Natural killer cell treated with Interleukin-12 subunit alpha and Interleukin-12 subunit beta and Interleukin-15 and Interleukin-18, amount 100 ng/mL, for 72 hours (primary cell): ENCODE data around the gene TIMP3. TPM values are rescaled to one million over a fixed set of nuclear protein-coding genes. Genes with fewer than 3 reads are reported as not detected.
A peak's percentile ranks its signal among the peaks of the same experiment; 100 is the strongest.

Experiments used
- ATAC-seq, 2 donors: fragments of 150-1000 bp; cut with Tn5 transposase in 1 of 2; sonication (Bioruptor Pico), chemical (Tn5 transposase) in 1 of 2; 2 replicates each; pipeline ENCODE4 v1.10.0; 2021
- DNase-seq: peaks from one replicate; pipeline ENCODE4 v3.0.0; 2022; ENCODE audit warnings: low spot score
- H3K27ac Mint-ChIP-seq, 2 donors: 1 replicate in 1 of 2; 2 replicates in 1 of 2; pipeline ENCODE4 v1.8.0; 2022; ENCODE audit warnings: mixed read lengths in 2 of 2, mild to moderate bottlenecking in 1 of 2, moderate library complexity in 1 of 2
- H3K27me3 Mint-ChIP-seq, 2 donors: 1 replicate in 1 of 2; 2 replicates in 1 of 2; pipeline ENCODE4 v1.8.0; 2022; ENCODE audit warnings: mixed read lengths in 2 of 2
- H3K36me3 Mint-ChIP-seq: one replicate; pipeline ENCODE4 v1.8.0; 2022; ENCODE audit warnings: mixed read lengths
- H3K4me1 Mint-ChIP-seq, 2 donors: 1 replicate in 1 of 2; 2 replicates in 1 of 2; pipeline ENCODE4 v1.8.0; 2022; ENCODE audit warnings: low read depth in 2 of 2, mixed read lengths in 2 of 2, mild to moderate bottlenecking in 1 of 2
- H3K4me3 Mint-ChIP-seq: one replicate; pipeline ENCODE4 v1.8.0; 2022; ENCODE audit warnings: mixed read lengths
- H3K9me3 Mint-ChIP-seq: 2 replicates; pipeline ENCODE4 v1.8.0; 2022; ENCODE audit warnings: mixed read lengths
- total RNA-seq, 2 donors: library from RNA; stranded (reverse); gene quantifications; one replicate each; pipeline ENCODE4 v1.2.3, GENCODE V29; 2022

TIMP3 gene
- total RNA-seq, 2 donors from 2014 or later: not detected

- no peaks in the 10 kb centered on the region for H3K4me1 Mint-ChIP-seq
- H3K9me3 Mint-ChIP-seq: no peaks in the 10 kb centered on the region
- H3K36me3 Mint-ChIP-seq: no peaks in the 10 kb centered on the region
- H3K4me3 Mint-ChIP-seq: no peak overlapping the region
- H3K27ac Mint-ChIP-seq: no peak overlapping the region
- ATAC-seq (no peak), DNase-seq (no peak)
- peaks cover 3 to 20% of the 10 kb centered on the region in 2 donors for H3K27me3 Mint-ChIP-seq
These were observed 35.6 kb downstream of the TIMP3 start for GRCh38 chr22:32837142-32837541.

- Mint-ChIP-seq H3K9me3 (no peaks in the 10 kb centered on the region), H3K27ac (no peak overlapping the region), H3K4me3 (no peak overlapping the region)
These were observed 36.3 kb downstream of the TIMP3 start for GRCh38 chr22:32837803-32838202.

GRCh38 chr22:32839831-32840584 is 38.5 kb downstream of the TIMP3 start:
- Mint-ChIP-seq H3K27me3 (peaks cover 13 to 33% of the 10 kb centered on the region in 2 donors), H3K9me3 (no peaks in the 10 kb centered on the region), H3K27ac (no peak overlapping the region), H3K4me1 (no peaks in the 10 kb centered on the region), H3K36me3 (no peaks in the 10 kb centered on the region), H3K4me3 (no peak overlapping the region)
- peak; percentile 42 for DNase-seq
- ATAC-seq: no peak

More at GRCh38 chr22:32837803-32838202, 36.3 kb downstream of the TIMP3 start:
- Mint-ChIP-seq H3K36me3 (no peaks in the 10 kb centered on the region), H3K4me1 (no peaks in the 10 kb centered on the region), H3K27me3 (peaks cover 3 to 20% of the 10 kb centered on the region in 2 donors)
- DNase-seq (peak; percentile 10), ATAC-seq (peak in 1 of 2 donors; percentile 33)

GRCh38 chr22:32841175-32841574 is 39.7 kb downstream of the TIMP3 start:
- Mint-ChIP-seq H3K27ac (no peak overlapping the region), H3K9me3 (no peaks in the 10 kb centered on the region), H3K36me3 (no peaks in the 10 kb centered on the region), H3K4me3 (no peak overlapping the region), H3K4me1 (no peaks in the 10 kb centered on the region), H3K27me3 (peaks cover 13 to 41% of the 10 kb centered on the region in 2 donors)
- no peak for DNase-seq
- no peak for ATAC-seq

- H3K9me3 Mint-ChIP-seq: no peaks in the 10 kb centered on the region
- H3K27me3 Mint-ChIP-seq: peaks cover 13 to 48% of the 10 kb centered on the region in 2 donors
- no peak overlapping the region for H3K27ac Mint-ChIP-seq
- H3K4me1 Mint-ChIP-seq: no peaks in the 10 kb centered on the region
- H3K4me3 Mint-ChIP-seq: no peak overlapping the region
- DNase-seq (no peak), ATAC-seq (no peak)
- no peaks in the 10 kb centered on the region for H3K36me3 Mint-ChIP-seq
These were observed 41.0 kb downstream of the TIMP3 start for GRCh38 chr22:32842486-32842885.

- Mint-ChIP-seq H3K27ac (no peak overlapping the region), H3K27me3 (peaks cover 17 to 49% of the 10 kb centered on the region in 2 donors), H3K4me1 (peaks cover 0 to 4% of the 10 kb centered on the region in 2 donors), H3K9me3 (no peaks in the 10 kb centered on the region), H3K36me3 (no peaks in the 10 kb centered on the region), H3K4me3 (no peak overlapping the region)
- DNase-seq (no peak), ATAC-seq (no peak)
These were observed 41.8 kb downstream of the TIMP3 start for GRCh38 chr22:32843300-32843699.

- Mint-ChIP-seq H3K36me3 (no peaks in the 10 kb centered on the region), H3K4me3 (no peak overlapping the region), H3K27me3 (peaks cover 17 to 49% of the 10 kb centered on the region in 2 donors), H3K9me3 (no peaks in the 10 kb centered on the region), H3K4me1 (peaks cover 0 to 5% of the 10 kb centered on the region in 2 donors), H3K27ac (no peak overlapping the region)
- no peak for DNase-seq
- ATAC-seq: no peak
These were observed 42.7 kb downstream of the TIMP3 start for GRCh38 chr22:32844251-32844650.

- H3K4me1 Mint-ChIP-seq: peaks cover 0 to 5% of the 10 kb centered on the region in 2 donors
- no peaks in the 10 kb centered on the region for H3K9me3 Mint-ChIP-seq
- ATAC-seq: no peak
These were observed 45.4 kb downstream of the TIMP3 start for GRCh38 chr22:32846780-32847491.

GRCh38 chr22:32848226-32848625 is 46.7 kb downstream of the TIMP3 start:
- no peak overlapping the region for H3K27ac Mint-ChIP-seq
- no peaks in the 10 kb centered on the region for H3K9me3 Mint-ChIP-seq
- H3K27me3 Mint-ChIP-seq: peaks cover 17 to 43% of the 10 kb centered on the region in 2 donors
- no peak overlapping the region for H3K4me3 Mint-ChIP-seq
- peaks cover 0 to 5% of the 10 kb centered on the region in 2 donors for H3K4me1 Mint-ChIP-seq
- ATAC-seq: no peak
- DNase-seq: no peak
- no peaks in the 10 kb centered on the region for H3K36me3 Mint-ChIP-seq

More at GRCh38 chr22:32846780-32847491, 45.4 kb downstream of the TIMP3 start:
- no peak for DNase-seq
- Mint-ChIP-seq H3K27me3 (peaks cover 16 to 43% of the 10 kb centered on the region in 2 donors), H3K4me3 (no peak overlapping the region), H3K36me3 (no peaks in the 10 kb centered on the region), H3K27ac (no peak overlapping the region)

- no peak for ATAC-seq
- peaks cover 0 to 5% of the 10 kb centered on the region in 2 donors for H3K4me1 Mint-ChIP-seq
- no peak overlapping the region for H3K27ac Mint-ChIP-seq
- DNase-seq: no peak
- H3K36me3 Mint-ChIP-seq: no peaks in the 10 kb centered on the region
- H3K4me3 Mint-ChIP-seq: no peak overlapping the region
- peaks cover 9 to 32% of the 10 kb centered on the region in 2 donors for H3K27me3 Mint-ChIP-seq
- no peaks in the 10 kb centered on the region for H3K9me3 Mint-ChIP-seq
These were observed 48.0 kb downstream of the TIMP3 start for GRCh38 chr22:32849501-32849900.

- Mint-ChIP-seq H3K27me3 (peaks cover 9 to 32% of the 10 kb centered on the region in 2 donors), H3K4me3 (no peak overlapping the region), H3K4me1 (peaks cover 0 to 5% of the 10 kb centered on the region in 2 donors), H3K9me3 (no peaks in the 10 kb centered on the region), H3K27ac (no peak overlapping the region), H3K36me3 (no peaks in the 10 kb centered on the region)
- no peak for ATAC-seq
- no peak for DNase-seq
These were observed 48.7 kb downstream of the TIMP3 start for GRCh38 chr22:32850157-32850556.

GRCh38 chr22:32850591-32851517 is 49.3 kb downstream of the TIMP3 start:
- Mint-ChIP-seq H3K27ac (no peak overlapping the region), H3K4me3 (no peak overlapping the region), H3K27me3 (peaks cover 10 to 27% of the 10 kb centered on the region in 2 donors), H3K9me3 (no peaks in the 10 kb centered on the region), H3K4me1 (peaks cover 0 to 5% of the 10 kb centered on the region in 2 donors), H3K36me3 (no peaks in the 10 kb centered on the region)
- no peak for DNase-seq
- peak in 1 of 2 donors; percentile 26 for ATAC-seq
